NK-92 (cell line): Measurements from ENCODE around the gene PCBP3.
"Not testable (repeated sequence)": the region's sequence is repeated elsewhere in the genome, so short reads cannot be mapped to it uniquely, and the experiment has no call there.

Experiments used
- DNase-seq: peaks from one replicate; lab custom pipeline; 2025; ENCODE audit not compliant: unreplicated experiment; lab: John Stamatoyannopoulos, UW

The PCBP3 gene

GRCh38 chr21:45669382-45669781 lies 25.9 kb downstream of the PCBP3 start:
- DNase-seq, result no peak

- no peak for DNase-seq
Observed at GRCh38 chr21:45670731-45671130, 27.2 kb downstream of the PCBP3 start.

DNA sequence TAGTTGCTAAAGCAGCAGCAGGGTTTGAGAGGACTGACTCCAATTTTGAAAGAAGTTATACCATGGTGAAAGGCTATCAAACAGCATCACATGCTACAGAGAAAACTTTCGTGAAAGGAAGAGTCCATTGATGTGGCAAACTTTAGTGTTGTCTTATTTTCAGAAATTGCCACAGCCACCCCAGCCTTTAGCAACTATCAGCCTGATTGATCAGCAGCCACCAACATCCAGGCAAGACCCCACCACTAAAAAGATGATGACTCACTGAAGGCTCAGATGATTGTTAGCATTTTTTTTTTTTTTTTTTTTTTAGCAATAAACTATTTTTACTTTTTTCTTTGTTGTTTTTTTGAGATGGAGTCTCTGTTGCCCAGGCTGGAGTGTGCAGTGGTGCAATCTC lies 35.3 kb downstream of the PCBP3 start:
- not testable (repeated sequence) for DNase-seq

GRCh38 chr21:45680215-45680614 lies 36.7 kb downstream of the PCBP3 start:
- no peak for DNase-seq

GRCh38 chr21:45695086-45695485 lies 51.6 kb downstream of the PCBP3 start:
- no peak for DNase-seq

DNA sequence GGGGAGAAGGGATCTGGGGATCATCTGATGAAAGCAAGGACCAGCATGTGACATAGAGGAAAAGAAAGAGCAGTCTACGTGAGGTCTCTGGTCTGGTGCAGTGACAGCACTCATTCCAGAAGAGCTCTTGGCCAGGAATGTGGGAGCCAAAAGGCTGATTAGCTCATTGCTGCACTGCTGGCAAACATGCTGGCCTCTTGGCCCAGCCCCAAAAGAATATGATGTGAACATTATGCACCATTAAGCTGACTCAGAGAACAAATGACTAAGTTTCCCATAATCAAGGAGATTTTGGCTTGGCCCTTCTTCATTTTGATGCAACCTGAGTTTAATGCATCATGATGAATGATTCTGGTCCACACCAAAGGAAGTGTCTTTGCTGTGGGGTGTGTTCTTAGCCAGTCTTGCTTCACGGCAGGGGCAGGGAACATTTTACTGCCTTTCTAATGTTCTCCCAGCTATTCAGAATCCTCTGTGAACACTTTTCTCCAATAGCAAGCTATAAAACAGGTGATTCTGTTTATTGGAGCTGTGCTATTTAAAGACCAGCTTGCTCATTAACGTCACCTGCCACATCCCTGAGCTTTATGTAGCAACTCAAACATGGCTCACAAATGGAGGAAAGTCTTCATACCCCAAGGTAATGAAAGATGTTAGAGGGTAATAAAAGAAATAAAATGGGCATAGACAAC lies 55.1 kb downstream of the PCBP3 start:
- no peak for DNase-seq

DNA sequence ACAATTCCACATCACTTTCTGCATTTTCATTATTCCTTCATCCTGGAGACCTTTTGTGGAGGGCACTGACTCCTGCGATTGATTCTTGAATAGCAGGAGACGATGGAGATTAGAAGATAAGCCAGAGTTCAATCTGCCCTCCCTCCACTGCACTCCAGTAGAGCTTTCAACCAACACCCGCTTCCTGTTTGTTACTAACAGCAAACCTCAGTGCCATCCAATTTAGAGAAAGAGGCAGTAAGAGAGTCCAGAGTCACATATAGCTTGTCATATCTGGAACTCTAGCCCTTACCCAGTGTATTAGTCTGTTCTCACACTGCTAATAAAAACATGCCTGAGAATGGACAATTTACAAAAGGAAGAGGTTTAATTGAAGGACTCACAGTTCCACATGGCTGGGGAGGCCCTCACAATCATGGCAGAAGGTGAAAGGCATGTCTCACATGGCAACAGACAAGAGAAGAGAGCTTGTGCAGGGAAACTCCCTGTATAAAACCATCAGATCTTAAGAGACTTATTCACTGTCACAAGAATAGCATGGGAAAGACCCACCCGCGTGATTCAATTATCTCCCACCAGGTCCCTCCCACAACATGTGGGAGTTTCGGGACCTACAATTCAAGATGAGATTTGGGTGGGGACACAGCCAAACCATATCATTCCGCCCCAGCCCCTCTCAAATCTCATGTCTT lies 55.9 kb downstream of the PCBP3 start:
- DNase-seq, result no peak

DNA sequence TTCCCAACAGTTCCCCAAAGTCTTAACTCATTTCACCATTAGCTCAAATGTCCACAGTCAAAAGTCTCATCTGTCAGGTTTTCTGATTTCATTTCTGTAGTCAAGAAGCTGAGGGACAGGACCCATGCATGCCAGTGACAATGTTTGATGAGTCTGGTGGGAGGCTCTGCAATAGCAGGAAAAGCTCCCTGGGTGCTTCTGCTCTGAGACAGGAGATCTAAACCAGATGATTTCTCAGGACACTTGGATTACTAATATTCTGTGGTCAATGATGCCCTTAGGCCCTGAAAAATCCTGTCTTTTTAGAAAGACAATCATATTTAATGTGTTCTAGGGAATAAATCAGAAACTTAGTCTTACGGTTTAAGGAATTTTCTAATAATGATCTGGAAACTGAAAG lies 56.4 kb downstream of the PCBP3 start:
- DNase-seq, result no peak

DNA sequence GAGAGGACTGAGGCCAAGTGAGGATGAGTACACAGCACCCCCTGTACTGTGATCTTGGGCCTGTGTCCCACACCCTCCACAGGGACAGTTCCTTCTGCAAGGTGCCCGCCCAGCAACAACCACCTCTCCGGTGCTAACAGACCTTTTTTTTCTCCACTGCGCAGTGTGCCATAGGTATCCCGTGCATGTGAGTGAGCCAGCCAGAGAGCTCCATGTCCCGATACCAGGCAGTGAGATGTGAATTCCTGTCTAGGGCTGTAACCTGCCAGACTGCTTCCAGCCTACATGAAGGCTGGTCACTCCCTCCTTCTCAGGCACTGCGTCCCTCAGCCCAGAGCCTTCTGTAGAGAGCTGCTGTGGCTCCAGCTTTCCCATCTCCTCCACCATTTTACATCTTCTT lies 56.9 kb downstream of the PCBP3 start:
- no peak for DNase-seq

DNA sequence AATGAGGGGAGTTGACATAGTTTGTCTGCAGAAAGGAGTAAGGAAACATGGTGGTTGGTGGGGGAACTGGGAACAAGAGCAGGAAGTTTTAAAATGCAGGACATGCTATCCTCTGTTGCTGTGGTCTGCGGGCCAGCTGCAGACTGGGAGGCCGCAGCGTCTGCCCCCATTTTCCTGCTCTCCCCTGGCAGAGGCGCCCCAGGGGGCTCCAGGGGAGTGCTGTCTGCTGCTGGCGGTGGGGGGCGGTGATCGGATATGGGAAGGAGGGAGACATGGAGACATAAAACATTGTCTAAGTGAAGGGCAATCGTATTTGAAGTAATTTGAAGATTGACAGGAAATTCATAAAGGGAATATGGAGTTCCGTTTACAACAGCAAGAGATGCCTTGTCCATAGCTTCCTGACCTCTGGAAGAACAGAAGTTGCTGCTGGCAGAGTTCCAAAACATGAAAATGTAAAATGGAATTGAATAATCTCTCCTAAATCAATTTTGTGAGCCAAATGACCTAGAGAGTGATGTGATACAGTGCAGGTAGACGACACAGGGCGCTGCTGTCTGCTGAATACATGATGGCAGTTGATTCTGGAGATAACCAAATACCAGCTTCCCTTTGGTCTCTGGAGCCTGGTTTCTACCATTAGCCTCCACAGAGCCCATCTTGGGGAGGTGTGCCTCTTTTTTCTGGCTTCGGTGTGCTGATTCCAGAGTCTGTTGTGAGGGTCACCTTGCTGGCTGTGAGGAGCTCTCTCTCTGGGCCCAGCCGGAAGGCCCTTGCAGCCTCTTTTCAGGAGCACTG lies 61.0 kb downstream of the PCBP3 start:
- no peak for DNase-seq

DNA sequence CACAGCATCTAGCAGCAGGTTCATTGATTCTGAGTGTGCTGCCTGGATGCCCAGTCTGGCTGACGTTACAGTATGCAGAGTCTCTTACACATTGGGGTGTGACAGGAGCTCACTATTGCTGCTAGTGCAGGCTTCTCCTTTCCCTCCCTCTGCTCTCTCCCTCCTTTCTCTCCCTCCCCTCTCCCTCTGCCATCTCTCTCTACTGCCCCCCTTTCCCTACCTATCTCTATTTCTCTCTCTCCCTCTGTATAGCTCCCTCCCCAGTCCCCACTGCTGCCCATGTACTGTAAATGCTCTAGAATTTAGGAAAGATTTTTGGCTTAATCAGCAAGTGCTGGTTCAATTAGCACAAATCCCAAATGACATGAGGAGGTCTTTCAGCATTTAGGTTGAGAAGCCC lies 62.8 kb downstream of the PCBP3 start:
- DNase-seq, result no peak

DNA sequence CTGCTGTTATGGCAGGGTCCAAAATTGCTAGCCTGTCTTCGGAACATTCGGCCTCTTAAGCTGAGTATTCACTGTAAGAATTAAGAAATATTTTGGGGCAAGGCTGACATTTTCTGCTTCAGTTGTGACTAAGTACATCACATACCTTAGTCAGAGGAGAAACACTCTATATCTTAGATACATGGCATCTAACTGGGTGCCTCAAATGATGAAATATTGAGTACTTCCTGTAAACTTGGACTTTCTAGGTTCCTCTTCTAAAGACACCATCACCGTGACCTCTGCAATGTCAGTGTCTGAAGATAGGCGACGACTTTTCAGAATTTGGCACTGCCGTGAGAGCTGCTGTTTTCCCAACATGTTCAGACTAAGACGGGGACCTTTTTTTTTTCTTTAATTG lies 65.6 kb downstream of the PCBP3 start:
- no peak for DNase-seq

- DNase-seq, result no peak
Observed at GRCh38 chr21:45709696-45710268, 66.3 kb downstream of the PCBP3 start.

GRCh38 chr21:45710306-45710705 lies 66.8 kb downstream of the PCBP3 start:
- not testable (repeated sequence) for DNase-seq

DNA sequence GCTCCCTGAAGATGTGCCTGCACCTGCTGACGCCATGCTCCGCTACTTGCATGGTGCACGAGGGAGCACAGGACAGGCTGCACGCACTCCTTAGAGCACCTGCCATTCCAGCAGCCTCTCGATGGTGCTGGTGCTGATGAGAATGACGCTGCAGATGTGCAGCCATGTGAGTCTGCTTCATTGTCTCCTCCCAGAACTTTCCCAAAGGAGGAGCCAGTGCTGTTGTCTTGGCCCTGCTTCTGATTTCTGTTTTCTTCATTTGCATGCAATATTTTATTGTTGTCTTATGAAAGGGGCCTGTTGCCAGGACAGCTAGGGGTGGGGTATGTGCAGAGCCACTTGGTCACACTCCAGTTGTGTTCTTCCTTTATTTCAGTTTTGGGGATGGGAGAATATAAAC lies 70.1 kb downstream of the PCBP3 start:
- no peak for DNase-seq

DNA sequence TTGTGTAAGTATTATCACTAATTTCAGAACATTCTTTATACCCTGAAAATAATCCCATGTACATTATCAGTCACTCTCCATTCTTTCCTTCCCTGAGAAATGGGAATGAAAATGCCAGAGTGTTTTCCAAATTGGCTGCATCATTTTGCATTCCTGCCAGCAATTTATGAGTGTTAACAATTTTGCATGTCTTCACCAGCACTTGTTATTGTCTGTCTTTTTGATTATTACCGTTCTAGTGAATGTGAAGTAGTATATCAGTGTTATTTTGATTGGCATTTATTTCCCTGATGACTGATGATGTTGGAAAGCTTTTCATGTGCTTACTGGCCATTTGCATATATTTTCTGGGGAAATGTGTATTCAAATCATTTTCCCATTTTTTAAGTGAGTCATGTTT lies 71.9 kb downstream of the PCBP3 start:
- DNase-seq, result no peak

DNA sequence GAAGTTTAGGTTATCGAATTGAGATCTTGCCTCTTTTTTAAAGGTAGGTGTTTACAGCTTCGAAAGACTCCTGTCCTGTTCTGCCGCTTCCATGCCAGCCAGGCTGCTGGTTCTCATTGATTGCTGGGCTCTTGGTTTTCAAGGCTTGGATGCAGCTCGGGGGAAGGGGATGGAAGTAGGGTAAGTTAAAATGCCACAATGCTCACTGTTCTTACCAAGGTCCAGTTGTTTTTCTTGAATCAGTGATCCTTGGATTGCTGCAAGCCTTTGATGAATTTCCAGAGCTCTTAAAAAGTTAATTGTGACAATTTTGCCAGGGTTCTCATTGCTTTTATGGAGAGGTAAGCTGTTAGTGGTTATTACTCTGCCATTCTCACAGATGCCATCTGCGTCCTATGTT lies 74.9 kb downstream of the PCBP3 start:
- no peak for DNase-seq

GRCh38 chr21:45719177-45719802 lies 75.8 kb downstream of the PCBP3 start:
- DNase-seq, result no peak

- DNase-seq, result not testable (repeated sequence)
Observed at GRCh38 chr21:45720204-45720603, 76.7 kb downstream of the PCBP3 start.

DNA sequence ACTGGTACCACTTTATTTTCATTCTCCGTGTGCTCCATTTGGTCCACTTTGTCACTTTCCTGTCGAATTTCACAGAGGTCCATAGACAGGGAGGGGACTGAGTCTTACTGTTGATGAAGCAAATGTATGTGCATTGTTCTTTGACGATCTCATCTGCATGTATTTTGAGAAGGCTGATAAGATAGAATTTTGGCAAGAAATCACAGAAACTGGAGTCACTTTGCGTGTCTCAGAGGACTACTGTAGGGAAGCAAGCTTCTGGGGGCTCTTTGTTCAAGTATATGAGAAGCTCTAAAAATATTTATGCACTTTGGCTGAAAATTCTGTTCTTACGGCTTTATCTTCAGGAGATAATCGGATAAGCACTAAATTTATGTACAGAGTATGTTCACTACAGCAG lies 78.1 kb downstream of the PCBP3 start:
- no peak for DNase-seq
